ENCODE results near the gene GGA1. TPM values are rescaled to one million over a fixed set of nuclear protein-coding genes. Genes with fewer than 3 reads are reported as not detected.

The GGA1 gene
- total and polyA plus RNA-seq, 9 of the 15 experiments (the other 6 are each of a cell fraction or from before 2014, with no cell fraction given): 1.5 to 69.5 (median 31.6) TPM

GRCh38 chr22:37608477-37609239, at the start of gene GGA1 (continued):
- TF ChIP-seq, protein P1, sequence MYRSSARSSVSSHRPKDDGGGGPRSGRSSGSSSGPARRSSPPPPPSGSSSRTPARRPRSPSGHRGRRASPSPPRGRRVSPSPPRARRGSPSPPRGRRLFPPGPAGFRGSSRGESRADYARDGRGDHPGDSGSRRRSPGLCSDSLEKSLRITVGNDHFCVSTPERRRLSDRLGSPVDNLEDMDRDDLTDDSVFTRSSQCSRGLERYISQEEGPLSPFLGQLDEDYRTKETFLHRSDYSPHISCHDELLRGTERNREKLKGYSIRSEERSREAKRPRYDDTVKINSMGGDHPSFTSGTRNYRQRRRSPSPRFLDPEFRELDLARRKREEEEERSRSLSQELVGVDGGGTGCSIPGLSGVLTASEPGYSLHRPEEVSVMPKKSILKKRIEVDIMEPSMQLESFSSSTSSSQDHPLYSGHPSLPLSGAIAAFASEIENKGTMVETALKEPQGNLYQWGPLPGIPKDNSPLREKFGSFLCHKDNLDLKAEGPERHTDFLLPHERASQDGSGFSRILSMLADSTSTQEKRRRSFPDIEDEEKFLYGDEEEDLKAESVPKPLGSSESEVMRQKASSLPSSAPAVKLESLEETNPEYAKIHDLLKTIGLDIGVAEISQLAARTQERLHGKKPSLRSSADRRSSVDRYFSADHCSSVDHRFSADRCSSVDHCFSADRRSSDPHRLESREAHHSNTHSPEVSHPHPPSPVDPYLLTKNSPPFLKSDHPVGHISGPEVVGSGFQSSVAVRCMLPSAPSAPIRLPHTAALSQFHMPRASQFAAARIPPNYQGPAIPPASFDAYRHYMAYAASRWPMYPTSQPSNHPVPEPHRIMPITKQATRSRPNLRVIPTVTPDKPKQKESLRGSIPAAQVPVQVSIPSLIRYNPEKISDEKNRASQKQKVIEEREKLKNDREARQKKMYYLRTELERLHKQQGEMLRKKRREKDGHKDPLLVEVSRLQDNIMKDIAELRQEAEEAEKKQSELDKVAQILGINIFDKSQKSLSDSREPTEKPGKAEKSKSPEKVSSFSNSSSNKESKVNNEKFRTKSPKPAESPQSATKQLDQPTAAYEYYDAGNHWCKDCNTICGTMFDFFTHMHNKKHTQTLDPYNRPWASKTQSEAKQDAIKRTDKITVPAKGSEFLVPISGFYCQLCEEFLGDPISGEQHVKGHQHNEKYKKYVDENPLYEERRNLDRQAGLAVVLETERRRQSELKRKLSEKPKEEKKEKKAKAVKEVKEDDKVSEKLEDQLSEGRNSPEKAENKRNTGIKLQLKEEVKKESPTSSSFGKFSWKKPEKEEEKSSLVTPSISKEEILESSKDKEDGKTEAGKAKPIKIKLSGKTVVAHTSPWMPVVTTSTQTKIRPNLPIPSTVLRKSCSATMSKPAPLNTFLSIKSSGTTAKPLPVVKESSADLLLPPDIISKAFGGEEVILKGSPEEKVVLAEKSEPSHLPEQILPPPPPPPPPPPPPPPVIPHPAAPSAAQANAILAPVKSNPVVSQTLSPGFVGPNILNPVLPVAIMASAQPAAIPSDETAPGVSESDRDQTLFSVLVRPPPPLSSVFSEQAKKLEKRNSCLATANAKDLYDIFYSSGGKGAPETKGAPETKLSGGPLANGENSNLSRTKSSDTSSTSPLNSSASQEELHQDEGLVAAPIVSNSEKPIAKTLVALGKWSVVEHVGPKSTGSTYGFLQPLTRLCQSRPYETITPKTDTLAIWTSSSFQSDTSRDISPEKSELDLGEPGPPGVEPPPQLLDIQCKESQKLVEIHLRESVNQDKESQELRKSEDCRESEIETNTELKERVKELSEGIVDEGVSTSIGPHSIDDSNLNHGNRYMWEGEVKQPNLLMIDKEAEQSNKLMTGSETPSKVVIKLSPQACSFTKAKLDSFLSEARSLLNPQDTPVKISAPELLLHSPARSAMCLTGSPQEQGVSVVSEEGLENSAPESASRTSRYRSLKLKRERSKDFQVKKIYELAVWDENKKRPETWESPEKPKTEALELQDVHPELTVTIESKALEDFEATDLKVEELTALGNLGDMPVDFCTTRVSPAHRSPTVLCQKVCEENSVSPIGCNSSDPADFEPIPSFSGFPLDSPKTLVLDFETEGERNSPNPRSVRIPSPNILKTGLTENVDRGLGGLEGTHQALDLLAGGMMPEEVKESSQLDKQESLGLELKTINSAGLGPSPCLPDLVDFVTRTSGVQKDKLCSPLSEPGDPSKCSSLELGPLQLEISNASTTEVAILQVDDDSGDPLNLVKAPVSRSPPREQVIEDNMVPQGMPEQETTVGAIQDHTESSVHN (IDR thresholded peaks at IDR 0.05; ENCODE audit: borderline replicate concordance in 1 of 2, low read depth in 1 of 2): no peak
- no peak for TF ChIP-seq MITF (IDR thresholded peaks at IDR 0.05)
- TF ChIP-seq ZKSCAN8 (CRISPR knock-in tag; IDR thresholded peaks at IDR 0.05): no peak
- TF ChIP-seq FOXA1 (IDR thresholded peaks at IDR 0.05; ENCODE audit: borderline replicate concordance): no peak
- TF ChIP-seq USF2 (CRISPR knock-in tag; IDR thresholded peaks at IDR 0.05): no peak
- no peak for TF ChIP-seq KDM1A (IDR thresholded peaks at IDR 0.05)
- TF ChIP-seq CREB5 (CRISPR knock-in tag; IDR thresholded peaks at IDR 0.05): no peak
- TF ChIP-seq ZNF212 (CRISPR knock-in tag; IDR thresholded peaks at IDR 0.05): no peak

All from K562 (cell line).